OCI-LY1 (cell line): Measurements from ENCODE around the gene VWC2.

Source experiments
- H2AFZ ChIP-seq: fragments of 200-600 bp; sonication (generic), shearing (Covaris generic); 2 replicates; pipeline ENCODE4 v1.6.0; 2014; ENCODE audit warnings: antibody characterized with exemption, mild to moderate bottlenecking, low read length
- H3F3A ChIP-seq: fragments of 200-600 bp; sonication (generic), shearing (Covaris generic); 2 replicates; pipeline ENCODE4 v1.6.0; 2014; ENCODE audit warnings: mild to moderate bottlenecking, antibody characterized with exemption, low read length, moderate library complexity; ENCODE audit not compliant: insufficient read depth
- H3K27ac ChIP-seq: fragments of 200-600 bp; sonication (generic); 2 replicates; pipeline ENCODE4 v1.5.1; 2014; ENCODE audit warnings: low read length, mixed run types, mild to moderate bottlenecking, low read depth; ENCODE audit not compliant: poor library complexity, severe bottlenecking
- H3K27me3 ChIP-seq: fragments of 200-600 bp; sonication (generic); 2 replicates; pipeline ENCODE4 v1.6.0; 2014; ENCODE audit warnings: antibody characterized with exemption, mild to moderate bottlenecking, low read length, moderate library complexity; ENCODE audit not compliant: insufficient read depth
- H3K36me3 ChIP-seq: fragments of 200-600 bp; sonication (generic); 2 replicates; pipeline ENCODE4 v1.6.1; 2014; ENCODE audit warnings: mild to moderate bottlenecking, antibody characterized with exemption, low read length, moderate library complexity, mixed read lengths; ENCODE audit not compliant: insufficient read depth
- H3K4me1 ChIP-seq: fragments of 200-600 bp; sonication (generic); 2 replicates; pipeline ENCODE4 v1.5.1; 2014; ENCODE audit warnings: mild to moderate bottlenecking, low read length, moderate library complexity; ENCODE audit not compliant: insufficient read depth, severe bottlenecking
- H3K4me2 ChIP-seq: fragments of 200-600 bp; sonication (generic), shearing (Covaris generic); 2 replicates; pipeline ENCODE4 v1.6.1; 2014; ENCODE audit warnings: low read length
- H3K4me3 ChIP-seq: fragments of 200-600 bp; sonication (generic); 2 replicates; pipeline ENCODE4 v1.5.1; 2014; ENCODE audit warnings: low read length, low read depth, mild to moderate bottlenecking, mixed read lengths; ENCODE audit not compliant: poor library complexity, severe bottlenecking
- H3K79me2 ChIP-seq: fragments of 200-600 bp; shearing (Covaris generic); 2 replicates; pipeline ENCODE4 v1.6.1; 2016; ENCODE audit warnings: mixed run types, low read length, mixed read lengths; ENCODE audit not compliant: insufficient read depth
- H3K9ac ChIP-seq: fragments of 200-600 bp; sonication (generic), shearing (Covaris generic); 2 replicates; pipeline ENCODE4 v1.6.1; 2014; ENCODE audit warnings: mild to moderate bottlenecking, low read length, mixed read lengths
- H3K9me2 ChIP-seq: fragments of 200-600 bp; sonication (generic), shearing (Covaris generic); 2 replicates; pipeline ENCODE4 v1.6.1; 2014; ENCODE audit warnings: low read depth, mild to moderate bottlenecking, low read length, mixed read lengths
- H3K9me3 ChIP-seq: fragments of 200-600 bp; shearing (Covaris generic); 2 replicates; pipeline ENCODE4 v1.6.1; 2014; ENCODE audit warnings: low read length, mixed read lengths
- H4K20me1 ChIP-seq: fragments of 200-600 bp; sonication (generic), shearing (Covaris generic); 2 replicates; pipeline ENCODE4 v1.6.0; 2016; ENCODE audit warnings: mild to moderate bottlenecking, low read length; ENCODE audit not compliant: insufficient read depth
- EZH2 ChIP-seq: fragments of 200-600 bp; sonication (generic), shearing (Covaris generic); IDR thresholded peaks from 2 replicates; pipeline ENCODE4 v1.8.0; 2017; ENCODE audit warnings: borderline replicate concordance, mixed run types, mild to moderate bottlenecking, antibody characterized with exemption, low read length, moderate library complexity, mixed read lengths
- TF ChIP-seq, protein P1 (sequence below): fragments of 200-600 bp; sonication (generic), shearing (Covaris generic); IDR thresholded peaks from 2 replicates; pipeline ENCODE4 v1.5.1; 2017; ENCODE audit warnings: mild to moderate bottlenecking, antibody characterized with exemption, low read length, moderate library complexity, mixed read lengths

Gene VWC2

DNA sequence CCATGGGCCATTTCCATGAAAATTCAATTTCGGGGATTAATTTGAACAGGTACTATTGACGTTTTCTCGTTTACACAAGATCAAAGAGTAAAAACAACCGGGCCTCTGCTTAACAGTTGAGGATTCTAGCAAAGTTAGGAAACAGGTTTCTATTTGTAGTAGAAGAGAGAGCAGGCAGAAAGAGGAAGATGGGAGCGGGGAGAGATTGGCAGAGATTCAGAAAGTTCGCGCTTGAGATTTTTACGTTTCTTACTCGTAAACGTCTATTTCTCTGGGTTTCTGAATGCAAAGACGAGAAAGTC is 571 bp upstream of the VWC2 start:
- H3K9me3 ChIP-seq: no peaks in the 10 kb centered on the region
- no peak overlapping the region for H3K9ac ChIP-seq
- no peaks in the 10 kb centered on the region for H3K79me2 ChIP-seq
- H3K4me2 ChIP-seq: no peak overlapping the region
- H3K27me3 ChIP-seq: no peaks in the 10 kb centered on the region
- H3K36me3 ChIP-seq: no peaks in the 10 kb centered on the region
- no peak overlapping the region for H3K27ac ChIP-seq
- no peaks in the 10 kb centered on the region for H3K9me2 ChIP-seq
- H4K20me1 ChIP-seq: no peaks in the 10 kb centered on the region
- H3K4me1 ChIP-seq: peaks cover 12% of the 10 kb centered on the region
- H2AFZ ChIP-seq: no peak overlapping the region
- TF ChIP-seq, protein P1, sequence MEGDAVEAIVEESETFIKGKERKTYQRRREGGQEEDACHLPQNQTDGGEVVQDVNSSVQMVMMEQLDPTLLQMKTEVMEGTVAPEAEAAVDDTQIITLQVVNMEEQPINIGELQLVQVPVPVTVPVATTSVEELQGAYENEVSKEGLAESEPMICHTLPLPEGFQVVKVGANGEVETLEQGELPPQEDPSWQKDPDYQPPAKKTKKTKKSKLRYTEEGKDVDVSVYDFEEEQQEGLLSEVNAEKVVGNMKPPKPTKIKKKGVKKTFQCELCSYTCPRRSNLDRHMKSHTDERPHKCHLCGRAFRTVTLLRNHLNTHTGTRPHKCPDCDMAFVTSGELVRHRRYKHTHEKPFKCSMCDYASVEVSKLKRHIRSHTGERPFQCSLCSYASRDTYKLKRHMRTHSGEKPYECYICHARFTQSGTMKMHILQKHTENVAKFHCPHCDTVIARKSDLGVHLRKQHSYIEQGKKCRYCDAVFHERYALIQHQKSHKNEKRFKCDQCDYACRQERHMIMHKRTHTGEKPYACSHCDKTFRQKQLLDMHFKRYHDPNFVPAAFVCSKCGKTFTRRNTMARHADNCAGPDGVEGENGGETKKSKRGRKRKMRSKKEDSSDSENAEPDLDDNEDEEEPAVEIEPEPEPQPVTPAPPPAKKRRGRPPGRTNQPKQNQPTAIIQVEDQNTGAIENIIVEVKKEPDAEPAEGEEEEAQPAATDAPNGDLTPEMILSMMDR: no peak
- no peak for TF ChIP-seq EZH2
- no peaks in the 10 kb centered on the region for H3F3A ChIP-seq
- no peak overlapping the region for H3K4me3 ChIP-seq

DNA sequence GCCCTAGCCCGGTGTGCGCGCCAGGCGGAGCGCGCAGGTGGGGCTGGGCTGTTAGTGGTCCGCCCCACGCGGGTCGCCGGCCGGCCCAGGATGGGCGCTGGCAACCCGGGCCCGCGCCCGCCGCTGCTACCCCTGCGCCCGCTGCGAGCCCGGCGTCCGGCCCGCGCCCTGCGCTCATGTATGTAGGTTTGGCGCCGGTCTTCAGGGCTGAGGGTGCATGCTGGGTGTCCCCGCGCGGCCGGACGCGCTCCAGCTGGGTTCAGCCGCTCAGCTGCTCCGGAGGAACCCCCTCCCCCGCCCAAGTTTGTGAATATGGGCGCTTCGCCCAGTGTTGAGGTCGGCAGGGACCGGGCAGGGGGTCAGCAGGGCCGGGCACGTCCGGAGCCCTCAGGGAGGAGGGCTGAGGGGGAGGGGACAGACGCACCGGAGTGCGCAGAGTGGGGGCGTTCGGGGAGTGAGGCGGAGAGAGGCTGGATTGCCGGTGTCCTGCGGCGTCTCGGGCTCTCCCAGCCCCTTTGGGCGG is 559 bp downstream of the VWC2 start:
- Histone ChIP-seq H3K4me1 (peaks cover 9% of the 10 kb centered on the region), H3K9me3 (no peaks in the 10 kb centered on the region), H3K36me3 (no peaks in the 10 kb centered on the region), H2AFZ (no peak overlapping the region), H3K4me3 (no peak overlapping the region), H3K9ac (no peak overlapping the region), H3F3A (no peaks in the 10 kb centered on the region), H4K20me1 (no peaks in the 10 kb centered on the region), H3K4me2 (no peak overlapping the region), H3K79me2 (no peaks in the 10 kb centered on the region), H3K9me2 (no peaks in the 10 kb centered on the region), H3K27ac (no peak overlapping the region), H3K27me3 (no peaks in the 10 kb centered on the region)
- TF ChIP-seq, protein P1: no peak
- no peak for TF ChIP-seq EZH2

DNA sequence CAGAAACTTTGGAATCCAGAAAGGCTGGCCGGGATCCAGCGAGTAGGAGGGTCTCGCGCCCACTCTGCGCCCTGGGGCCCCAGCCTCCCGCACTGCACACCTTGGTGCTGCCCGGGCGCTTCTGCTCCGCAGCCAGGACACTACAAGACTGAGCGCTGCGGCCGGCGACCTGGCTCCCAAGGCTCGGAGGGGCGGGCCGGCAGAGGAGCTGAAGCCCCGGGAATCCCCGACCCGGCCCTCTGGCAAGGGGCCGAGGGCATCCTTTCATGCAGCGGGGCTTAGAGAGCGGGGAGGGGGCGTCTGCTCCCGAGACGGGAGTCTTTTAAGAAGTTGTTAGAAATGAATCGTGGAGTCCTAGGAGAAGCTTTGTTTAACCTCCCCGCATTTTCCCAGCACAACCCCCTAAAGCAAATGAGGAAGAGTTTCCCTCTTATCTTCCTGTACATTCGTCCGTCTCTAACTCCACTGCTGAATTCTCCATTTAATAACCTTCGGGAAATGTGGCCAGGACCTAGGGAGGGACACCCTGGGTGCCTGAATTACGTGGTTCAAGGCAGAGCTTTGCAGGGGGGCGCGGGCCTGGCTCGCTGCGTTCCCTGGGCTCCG is 1.1 kb downstream of the VWC2 start:
- H3K4me3 ChIP-seq: no peak overlapping the region
- no peak overlapping the region for H3K9ac ChIP-seq
- H3K79me2 ChIP-seq: no peaks in the 10 kb centered on the region

More for the DNA sequence above, 1.1 kb downstream of the VWC2 start:
- H3K36me3 ChIP-seq: no peaks in the 10 kb centered on the region
- no peak for TF ChIP-seq EZH2
- TF ChIP-seq, protein P1: no peak
- no peak overlapping the region for H3K4me2 ChIP-seq
- H3K9me2 ChIP-seq: no peaks in the 10 kb centered on the region
- H4K20me1 ChIP-seq: no peaks in the 10 kb centered on the region
- H2AFZ ChIP-seq: no peak overlapping the region
- H3F3A ChIP-seq: no peaks in the 10 kb centered on the region
- peaks cover 11% of the 10 kb centered on the region for H3K4me1 ChIP-seq
- no peaks in the 10 kb centered on the region; the same call in 1 of the 2 replicates for H3K27me3 ChIP-seq
- no peak overlapping the region for H3K27ac ChIP-seq
- no peaks in the 10 kb centered on the region for H3K9me3 ChIP-seq
